HL-60 (cell line): ENCODE data around the gene MYCN.

Source experiments
- CTCF ChIP-seq: IDR thresholded peaks from one replicate; pipeline ENCODE4 v1.5.1; 2011; ENCODE audit warnings: low read length, control low read depth, inconsistent platforms; ENCODE audit not compliant: insufficient read depth
- POLR2AphosphoS5 ChIP-seq: IDR thresholded peaks from 2 replicates; pipeline ENCODE4 v1.6.1; 2012; ENCODE audit warnings: low read depth

GRCh38 chr2:15932394-15933183 is 7.8 kb upstream of the MYCN start:
- no peak for TF ChIP-seq CTCF
- no peak for TF ChIP-seq POLR2AphosphoS5
